ENCODE measurements around the gene OR5K3. TPM values are rescaled to one million over a fixed set of nuclear protein-coding genes. Genes with fewer than 3 reads are reported as not detected.

The OR5K3 gene
- total RNA-seq, 2 donors from 2014 or later, result not detected

- ATAC-seq, result no peak
- H3K27ac ChIP-seq, result no peak overlapping the region
- no peaks in the 10 kb centered on the region for H3K4me1 ChIP-seq
Observed at GRCh38 chr3:98359250-98359649, 31.2 kb upstream of the OR5K3 start.

GRCh38 chr3:98359993-98360675 is 30.3 kb upstream of the OR5K3 start:
- TF ChIP-seq POLR2A (IDR thresholded peaks at IDR 0.05) (no peak), CTCF (IDR thresholded peaks at IDR 0.05) (no peak)
- no peak overlapping the region for H3K27ac ChIP-seq
- whole genome bisulfite sequencing, 2 donors, result 25 to 53% methylated on average over 1 of the region's 1 CpG
- intact Hi-C loops (cut with DNase I), result no loop called here
- no peak overlapping the region for H3K4me3 ChIP-seq
- H3K27me3 ChIP-seq, result no peaks in the 10 kb centered on the region
- H3K4me1 ChIP-seq, result no peaks in the 10 kb centered on the region
- ATAC-seq (no peak), DNase-seq (no peak)
- H3K9me3 ChIP-seq, result peaks cover 0 to 3% (median 0%) of the 10 kb centered on the region in 3 donors
- no peaks in the 10 kb centered on the region for H3K36me3 ChIP-seq (replicated peaks in 1 of 2; ENCODE audit: insufficient read depth in 1 of 2, low read depth in 2 of 2)

More at GRCh38 chr3:98359250-98359649, 31.2 kb upstream of the OR5K3 start:
- Histone ChIP-seq H3K27me3 (no peaks in the 10 kb centered on the region), H3K9me3 (peaks cover 0 to 3% (median 0%) of the 10 kb centered on the region in 3 donors), H3K4me3 (no peak overlapping the region), H3K36me3 (replicated peaks in 1 of 2; ENCODE audit: insufficient read depth in 1 of 2, low read depth in 2 of 2) (no peaks in the 10 kb centered on the region)
- intact Hi-C loops (cut with DNase I), result no loop called here
- TF ChIP-seq CTCF (IDR thresholded peaks at IDR 0.05) (no peak), POLR2A (IDR thresholded peaks at IDR 0.05) (no peak)
- no peak for DNase-seq

- Histone ChIP-seq H3K9me3 (peaks cover 0 to 3% (median 0%) of the 10 kb centered on the region in 3 donors), H3K27ac (no peak overlapping the region), H3K27me3 (no peaks in the 10 kb centered on the region), H3K4me3 (no peak overlapping the region), H3K36me3 (replicated peaks in 1 of 2; ENCODE audit: insufficient read depth in 1 of 2, low read depth in 2 of 2) (no peaks in the 10 kb centered on the region), H3K4me1 (no peaks in the 10 kb centered on the region)
- DNase-seq (no peak), ATAC-seq (no peak)
- 84 to 92% methylated on average over 3 of the region's 3 CpGs for WGBS, 2 donors
- TF ChIP-seq CTCF (IDR thresholded peaks at IDR 0.05) (no peak), POLR2A (IDR thresholded peaks at IDR 0.05) (no peak)
- intact Hi-C loops (cut with DNase I), result no loop called here
Observed at GRCh38 chr3:98360681-98361080, 29.8 kb upstream of the OR5K3 start.

- H3K9me3 ChIP-seq, result peaks cover 0 to 3% (median 0%) of the 10 kb centered on the region in 3 donors
- no peaks in the 10 kb centered on the region for H3K27me3 ChIP-seq
- TF ChIP-seq POLR2A (IDR thresholded peaks at IDR 0.05) (no peak), CTCF (IDR thresholded peaks at IDR 0.05) (no peak)
- H3K4me3 ChIP-seq, result no peak overlapping the region
- 44 to 46% methylated on average over 2 of the region's 2 CpGs for WGBS, 2 donors
- H3K4me1 ChIP-seq, result no peaks in the 10 kb centered on the region
- H3K36me3 ChIP-seq (replicated peaks in 1 of 2; ENCODE audit: insufficient read depth in 1 of 2, low read depth in 2 of 2), result no peaks in the 10 kb centered on the region
- ATAC-seq (no peak), DNase-seq (no peak)
- intact Hi-C loops (cut with DNase I), result no loop called here
- H3K27ac ChIP-seq, result no peak overlapping the region
Observed at GRCh38 chr3:98361289-98361688, 29.2 kb upstream of the OR5K3 start.

All from body of pancreas (tissue), 4 donors.